HG03025 (cell line): ENCODE measurements around the gene SLC44A2.

ENCODE experiments used
- ATAC-seq: cut with Tn5 transposase; IDR thresholded peaks from one replicate; pipeline ENCODE4 v1.9.1; 2021; ENCODE audit warnings: mild to moderate bottlenecking, moderate library complexity; ENCODE audit not compliant: unreplicated experiment, low FRiP score

Gene SLC44A2

DNA sequence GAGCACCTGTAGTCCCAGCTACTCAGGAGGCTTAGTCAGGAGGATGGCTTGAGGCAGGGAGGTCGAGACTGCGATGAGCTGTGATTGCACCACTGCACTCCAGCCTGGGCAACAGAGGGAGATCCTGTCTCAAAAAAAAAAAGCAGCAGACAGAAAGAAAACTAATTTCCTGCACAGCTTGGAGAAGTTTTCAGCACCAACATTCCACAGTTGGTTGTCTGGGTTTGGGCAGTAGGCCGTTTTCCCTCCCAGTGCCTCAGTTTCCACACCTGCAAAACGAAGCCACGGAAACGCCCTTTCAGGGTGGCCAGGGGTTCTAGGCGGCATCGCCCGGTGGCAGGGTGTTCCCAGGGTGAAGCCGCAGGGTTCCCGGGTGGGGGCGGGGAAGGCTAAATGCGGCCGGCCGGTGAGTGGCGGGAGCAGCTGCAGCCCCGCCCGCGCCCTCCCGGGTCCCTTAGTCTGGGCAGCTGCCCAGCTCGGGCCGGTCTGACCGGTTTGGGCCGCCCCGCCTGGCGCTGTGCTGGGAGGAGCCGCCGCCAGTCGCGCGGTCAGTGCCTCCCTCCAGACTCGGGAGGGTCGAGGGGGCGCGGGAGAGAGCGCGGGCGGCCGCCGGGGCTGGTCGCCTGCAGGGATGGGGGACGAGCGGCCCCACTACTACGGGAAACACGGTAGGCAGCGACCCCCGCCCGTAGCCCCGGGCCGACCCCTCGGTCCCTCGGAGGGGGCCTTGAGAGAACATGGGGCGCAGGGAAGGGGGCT, at the start of gene SLC44A2:
TSS of gene SLC44A2 (plus strand) at position 551 of the 759 bp plus-strand sequence. CDS start at position 632, 81 bp downstream.
- ATAC-seq, result no peak

- no peak for ATAC-seq
Measured at GRCh38 chr19:10577951-10578350, 47.4 kb upstream of the SLC44A2 start.

DNA sequence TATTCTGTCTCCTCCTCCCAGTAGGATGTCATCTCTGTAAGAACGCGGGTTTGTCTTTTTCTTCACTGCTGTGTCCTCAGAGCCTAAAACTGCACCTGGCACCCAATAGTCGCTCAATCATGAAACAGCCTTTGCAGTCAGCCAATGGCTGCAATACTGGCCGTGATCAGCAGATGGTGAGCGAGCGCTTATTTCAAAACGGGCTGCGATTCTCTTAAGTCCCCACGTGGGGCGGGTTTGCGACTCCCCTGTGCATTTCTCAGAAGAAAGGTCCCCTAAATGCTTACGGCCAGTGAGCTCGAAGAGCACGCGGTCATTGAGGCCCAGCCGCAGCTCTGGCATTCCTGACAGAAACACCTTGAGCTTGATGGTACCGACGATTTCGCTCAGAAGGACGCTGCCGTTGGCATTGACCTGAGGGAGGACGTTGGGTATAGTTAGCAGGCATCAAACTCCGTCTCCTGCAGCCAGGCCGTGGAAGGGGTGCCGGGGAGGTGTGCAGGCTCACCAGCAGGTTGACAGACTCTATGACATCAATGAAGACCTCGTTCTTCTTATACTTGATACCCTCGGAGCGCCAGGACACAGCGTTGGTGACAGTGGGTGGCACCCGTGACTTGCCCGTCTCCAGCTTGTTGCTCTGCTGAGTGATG, 44.2 kb upstream of the SLC44A2 start:
- ATAC-seq, result no peak

GRCh38 chr19:10582091-10582490, 43.3 kb upstream of the SLC44A2 start:
- ATAC-seq, result no peak

DNA sequence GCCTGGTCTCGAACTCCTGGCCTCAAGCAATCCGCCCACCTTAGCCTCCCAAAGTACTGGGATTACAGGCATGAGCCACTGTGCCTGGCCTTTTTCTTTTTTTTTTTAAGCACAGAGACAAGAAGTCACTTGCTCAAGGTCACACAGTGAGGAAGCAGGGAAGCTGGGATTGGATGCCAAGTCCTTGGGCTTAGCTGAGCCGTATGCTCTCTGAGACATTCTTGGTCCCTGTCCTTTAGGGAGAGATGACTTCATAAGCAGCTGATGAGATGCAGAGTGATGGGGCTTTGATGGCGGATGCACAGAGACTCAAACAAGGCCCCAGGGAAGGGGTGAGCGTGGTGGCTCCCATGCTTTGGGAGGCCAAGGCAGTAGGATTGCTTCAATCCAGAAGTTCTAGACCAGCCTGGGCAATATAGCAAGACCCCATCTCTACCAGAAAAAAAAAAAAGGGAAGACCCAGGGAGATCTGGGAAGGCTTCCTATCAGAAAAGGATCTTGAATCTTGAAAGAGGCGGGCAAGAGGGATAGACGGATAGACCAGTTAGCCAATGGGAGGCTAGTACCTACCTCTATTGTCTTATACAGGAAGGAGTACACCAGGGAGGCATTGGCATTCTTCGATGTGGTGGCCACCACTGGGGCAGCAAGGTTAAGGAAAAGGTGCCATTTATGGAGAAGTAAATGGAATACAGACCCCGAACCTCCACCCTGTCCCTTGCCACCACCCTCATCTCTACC, 42.1 kb upstream of the SLC44A2 start:
- no peak for ATAC-seq

DNA sequence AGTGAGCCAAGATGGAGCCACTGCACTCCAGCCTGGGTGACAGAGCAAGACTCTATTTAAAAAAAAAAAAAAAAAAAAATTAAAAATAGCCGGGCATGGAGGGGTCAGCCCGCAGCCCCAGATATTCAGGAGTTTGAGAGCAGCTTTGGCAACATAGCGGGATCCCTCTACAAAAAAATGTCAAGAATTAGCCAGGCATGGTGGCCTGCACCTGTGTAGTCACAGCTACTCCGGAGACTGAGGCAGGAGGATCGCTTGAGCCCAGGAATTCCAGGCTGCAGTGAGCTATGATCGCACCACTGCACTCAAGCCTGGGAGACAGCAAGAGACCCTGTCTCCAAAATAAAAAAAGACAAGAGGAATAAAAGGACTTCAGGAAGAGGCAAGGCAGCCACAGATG, 39.0 kb upstream of the SLC44A2 start:
- ATAC-seq, result no peak

DNA sequence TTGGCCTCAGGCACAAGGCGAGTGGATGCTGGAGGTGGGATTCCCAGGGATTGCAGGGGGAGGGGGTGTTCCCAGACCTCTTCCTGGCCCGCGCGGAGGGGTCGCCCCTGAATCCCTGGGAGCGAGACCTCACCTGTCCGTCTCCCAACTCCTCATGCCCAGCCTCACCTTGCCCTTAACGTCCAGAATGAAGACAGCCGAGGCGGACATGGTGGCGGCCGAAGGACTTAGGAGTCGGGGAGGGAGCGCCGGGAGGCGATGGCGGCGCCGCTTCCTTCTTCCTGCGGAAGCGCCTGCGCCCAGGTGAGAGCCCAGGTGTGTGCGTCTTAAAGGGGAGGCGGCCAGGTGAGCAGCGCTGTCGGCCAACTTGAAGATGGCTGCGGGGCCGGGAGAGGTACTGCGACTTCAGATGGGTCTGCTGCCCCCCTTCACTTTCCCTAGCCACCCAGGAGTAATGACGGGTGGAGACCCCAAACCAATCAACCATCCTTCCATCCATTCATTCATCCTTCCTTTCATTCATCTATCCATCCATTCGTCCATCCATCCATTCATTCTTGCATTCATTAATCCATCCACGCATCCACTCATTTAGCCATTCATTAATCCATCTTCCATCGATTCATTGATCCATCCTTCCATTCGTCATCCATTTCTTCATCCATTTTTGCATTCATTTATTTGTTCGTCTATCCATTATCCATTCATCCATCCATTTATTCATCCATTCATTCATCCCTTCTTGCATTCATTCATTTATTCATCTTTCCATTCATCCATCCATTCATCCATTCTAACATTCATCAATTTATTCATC, 38.1 kb upstream of the SLC44A2 start, which contains the start of gene AP1M2:
TSS of gene AP1M2 (minus strand) at position 291 of the 817 bp plus-strand sequence. CDS start at position 210, 81 bp downstream.
- no peak for ATAC-seq

DNA sequence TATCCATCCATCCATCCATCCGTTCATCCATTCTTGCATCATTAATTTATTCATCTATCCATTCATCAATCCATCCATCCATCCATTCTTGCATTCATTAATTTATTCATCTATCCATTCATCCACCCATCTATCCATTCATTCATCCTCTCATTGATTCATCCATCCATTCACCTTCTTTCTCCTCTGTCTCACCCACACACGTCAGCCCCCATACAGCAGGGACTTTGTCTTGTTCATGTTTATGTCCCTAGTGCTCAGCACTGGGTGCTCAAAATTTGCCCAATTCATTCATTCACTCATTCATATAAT, 37.6 kb upstream of the SLC44A2 start:
- ATAC-seq, result no peak

DNA sequence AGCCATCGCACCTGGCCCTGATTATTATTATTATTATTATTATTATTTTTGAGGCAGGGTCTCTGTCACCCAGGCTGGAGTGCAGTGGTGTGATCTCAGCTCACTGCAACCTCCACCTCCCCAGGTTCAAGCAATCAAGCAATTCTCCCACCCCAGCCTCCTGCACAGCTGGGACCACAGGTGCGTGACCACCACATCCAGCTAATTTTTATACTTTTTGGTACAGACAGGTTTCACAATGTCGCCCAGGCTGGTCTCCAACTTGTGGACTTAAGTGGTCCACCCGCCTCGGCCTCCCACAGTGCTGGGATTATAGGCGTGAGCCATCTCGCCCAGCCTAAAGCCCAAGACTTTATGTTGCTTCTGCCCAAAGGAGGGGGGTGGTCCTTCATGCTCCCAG, 32.2 kb upstream of the SLC44A2 start:
- ATAC-seq, result no peak

- no peak for ATAC-seq
Measured at GRCh38 chr19:10593820-10594637, 31.3 kb upstream of the SLC44A2 start.

- no peak for ATAC-seq
Measured at GRCh38 chr19:10600149-10600548, 25.2 kb upstream of the SLC44A2 start.

- no peak for ATAC-seq
Measured at GRCh38 chr19:10601999-10602329, 23.4 kb upstream of the SLC44A2 start.

DNA sequence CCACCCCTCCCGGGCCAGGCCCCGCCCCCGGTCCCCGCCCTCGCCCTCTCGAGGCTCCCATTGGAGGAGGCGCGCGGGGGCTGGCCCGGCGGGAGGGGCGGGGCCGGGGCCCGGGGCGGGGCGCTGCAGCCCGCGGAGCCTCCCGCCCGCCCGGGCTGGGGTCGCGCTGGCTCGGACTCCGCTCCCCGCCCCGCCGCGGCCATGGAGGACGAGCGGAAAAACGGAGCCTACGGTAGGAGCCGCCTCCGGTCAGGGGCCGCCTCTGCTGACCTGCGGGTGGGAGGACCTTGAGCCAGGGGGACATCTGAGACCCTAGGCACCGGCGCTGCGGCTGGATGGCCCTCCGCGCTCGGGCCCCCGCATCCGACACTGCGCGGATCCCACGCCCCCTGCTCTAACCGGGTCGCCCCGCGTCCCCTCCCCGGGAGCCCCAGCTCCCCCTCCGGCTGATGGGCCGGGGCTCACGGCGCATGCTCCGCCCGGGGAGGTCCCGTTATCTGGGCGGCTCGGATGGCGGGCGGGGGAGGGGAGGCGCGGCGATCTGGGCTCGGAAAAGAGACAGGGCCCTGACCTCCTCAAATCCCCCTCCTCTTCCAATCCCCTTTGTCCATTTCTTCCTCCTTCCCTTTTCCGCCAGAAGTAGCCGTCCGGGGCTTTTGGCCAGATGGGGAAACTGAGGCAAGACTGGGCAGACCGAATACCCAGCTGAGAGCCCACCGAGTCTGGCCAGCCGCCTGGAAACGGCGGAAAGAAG, 22.8 kb upstream of the SLC44A2 start:
- ATAC-seq, result peak; percentile 48

- no peak for ATAC-seq
Measured at GRCh38 chr19:10603084-10603872, 22.1 kb upstream of the SLC44A2 start.

DNA sequence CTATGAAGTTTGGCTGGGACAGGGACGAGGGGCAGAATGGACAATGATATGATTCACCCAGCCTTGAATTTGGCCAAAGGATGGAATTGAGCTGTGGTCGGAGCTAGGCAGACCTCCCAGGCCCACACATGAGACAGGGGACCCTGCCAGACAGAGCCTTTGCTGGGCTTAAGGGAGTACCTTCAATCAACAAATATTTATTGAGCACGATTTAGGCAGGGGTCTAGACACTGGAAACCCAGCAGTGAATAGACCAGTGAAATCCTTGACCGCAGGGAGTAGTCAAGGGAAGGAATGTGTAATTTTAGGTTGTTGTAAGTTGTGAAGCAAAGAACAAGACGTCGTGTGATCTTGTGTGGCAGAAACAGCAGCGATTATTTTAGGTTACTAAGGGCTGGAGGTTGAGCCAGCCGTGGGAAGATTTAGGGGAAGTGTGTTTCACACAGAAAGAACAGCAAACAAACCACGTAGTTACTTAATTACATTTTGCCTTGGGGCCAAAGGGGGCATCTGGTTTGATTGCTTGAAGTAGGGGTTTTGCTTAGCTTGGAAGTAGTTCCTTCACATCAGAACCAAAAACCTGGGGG, 21.4 kb upstream of the SLC44A2 start:
- no peak for ATAC-seq

GRCh38 chr19:10604460-10604980, 20.8 kb upstream of the SLC44A2 start:
- ATAC-seq, result no peak

DNA sequence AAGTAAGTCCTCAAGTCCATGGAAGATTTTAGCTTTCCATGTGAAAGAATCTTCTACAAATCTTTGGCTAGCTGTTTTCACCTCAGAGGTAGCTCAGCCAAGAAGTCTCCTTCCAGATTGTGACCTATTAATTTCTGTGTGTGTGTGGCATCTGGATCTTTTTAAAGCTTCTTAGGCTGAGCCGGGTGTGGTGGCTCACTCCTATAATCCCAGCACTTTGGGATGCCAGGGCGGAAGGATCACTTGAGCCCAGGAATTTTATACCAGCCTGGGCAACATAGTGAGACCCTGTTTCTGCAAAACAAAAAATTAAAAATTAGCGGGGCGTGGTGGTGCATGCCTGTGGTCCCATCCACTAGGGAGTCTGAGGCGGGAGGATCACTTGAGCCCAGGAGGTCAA, 13.4 kb upstream of the SLC44A2 start:
- no peak for ATAC-seq
